DND-41 (cell line): ENCODE data around the gene ARHGEF12.

Source experiments
- EZH2 ChIP-seq: IDR thresholded peaks from 3 replicates; pipeline ENCODE4 v1.6.1; 2012; ENCODE audit warnings: borderline replicate concordance, low read depth, mild to moderate bottlenecking, moderate library complexity, low read length, inconsistent platforms; ENCODE audit not compliant: severe bottlenecking
- TF ChIP-seq, protein P1 (sequence below): IDR thresholded peaks from 2 replicates; pipeline ENCODE4 v1.5.1; 2012; ENCODE audit warnings: borderline replicate concordance, low read length, moderate library complexity, mild to moderate bottlenecking; ENCODE audit not compliant: poor library complexity, severe bottlenecking; ENCODE audit errors: extremely low read depth

DNA sequence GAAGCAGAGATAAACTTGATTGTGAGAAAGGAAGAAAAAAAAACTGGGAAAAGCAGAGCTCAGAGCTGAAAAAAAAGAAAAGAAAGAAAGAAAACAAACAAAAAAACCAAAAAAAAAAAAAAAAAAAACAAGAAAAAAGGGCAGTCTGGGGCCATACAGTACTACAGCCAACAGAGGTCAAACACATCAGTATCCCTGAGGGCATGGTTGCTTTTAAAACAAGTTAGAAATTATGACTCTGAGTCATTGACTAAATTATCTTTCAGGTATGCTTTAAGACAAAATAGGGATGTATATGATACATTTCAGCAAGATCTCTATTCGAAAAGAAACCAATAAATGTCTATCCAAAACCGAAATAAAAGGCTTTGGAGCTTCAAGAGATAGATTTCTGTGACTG, 48.2 kb upstream of the ARHGEF12 start:
- TF ChIP-seq, protein P1, sequence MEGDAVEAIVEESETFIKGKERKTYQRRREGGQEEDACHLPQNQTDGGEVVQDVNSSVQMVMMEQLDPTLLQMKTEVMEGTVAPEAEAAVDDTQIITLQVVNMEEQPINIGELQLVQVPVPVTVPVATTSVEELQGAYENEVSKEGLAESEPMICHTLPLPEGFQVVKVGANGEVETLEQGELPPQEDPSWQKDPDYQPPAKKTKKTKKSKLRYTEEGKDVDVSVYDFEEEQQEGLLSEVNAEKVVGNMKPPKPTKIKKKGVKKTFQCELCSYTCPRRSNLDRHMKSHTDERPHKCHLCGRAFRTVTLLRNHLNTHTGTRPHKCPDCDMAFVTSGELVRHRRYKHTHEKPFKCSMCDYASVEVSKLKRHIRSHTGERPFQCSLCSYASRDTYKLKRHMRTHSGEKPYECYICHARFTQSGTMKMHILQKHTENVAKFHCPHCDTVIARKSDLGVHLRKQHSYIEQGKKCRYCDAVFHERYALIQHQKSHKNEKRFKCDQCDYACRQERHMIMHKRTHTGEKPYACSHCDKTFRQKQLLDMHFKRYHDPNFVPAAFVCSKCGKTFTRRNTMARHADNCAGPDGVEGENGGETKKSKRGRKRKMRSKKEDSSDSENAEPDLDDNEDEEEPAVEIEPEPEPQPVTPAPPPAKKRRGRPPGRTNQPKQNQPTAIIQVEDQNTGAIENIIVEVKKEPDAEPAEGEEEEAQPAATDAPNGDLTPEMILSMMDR: no peak
- TF ChIP-seq EZH2: no peak
